AG04449 (cell line): Measurements from ENCODE around the gene KLRC4.

ENCODE experiments used
- CTCF ChIA-PET: fragments of 350-600 bp; formaldehyde crosslinking; extraction: SDS; loops from one replicate; lab custom pipeline; 2021; ENCODE audit warnings: antibody characterized with exemption; lab: Yijun Ruan, JAX
- POLR2A ChIA-PET: fragments of 400-600, 350-600 bp; formaldehyde crosslinking; extraction: SDS; loops from one replicate; lab custom pipeline; 2020; ENCODE audit warnings: antibody characterized with exemption, inconsistent platforms; lab: Yijun Ruan, JAX
- DNase-seq: peaks from one replicate; pipeline ENCODE4 v3.0.0-alpha.2; 2010; ENCODE audit warnings: low read depth, low spot score
- H3K4me3 ChIP-seq: 2 replicates; pipeline ENCODE4 v1.5.1; 2011; ENCODE audit warnings: low read depth, mild to moderate bottlenecking, control low read depth, low read length
- CTCF ChIP-seq: IDR thresholded peaks from one replicate; pipeline ENCODE4 v1.5.1; 2011; ENCODE audit warnings: mild to moderate bottlenecking, moderate library complexity, low read length, control low read depth, inconsistent platforms; ENCODE audit not compliant: insufficient read depth; ENCODE audit errors: missing control alignments

Gene KLRC4, protein sequence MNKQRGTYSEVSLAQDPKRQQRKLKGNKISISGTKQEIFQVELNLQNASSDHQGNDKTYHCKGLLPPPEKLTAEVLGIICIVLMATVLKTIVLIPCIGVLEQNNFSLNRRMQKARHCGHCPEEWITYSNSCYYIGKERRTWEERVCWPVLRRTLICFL

DNA sequence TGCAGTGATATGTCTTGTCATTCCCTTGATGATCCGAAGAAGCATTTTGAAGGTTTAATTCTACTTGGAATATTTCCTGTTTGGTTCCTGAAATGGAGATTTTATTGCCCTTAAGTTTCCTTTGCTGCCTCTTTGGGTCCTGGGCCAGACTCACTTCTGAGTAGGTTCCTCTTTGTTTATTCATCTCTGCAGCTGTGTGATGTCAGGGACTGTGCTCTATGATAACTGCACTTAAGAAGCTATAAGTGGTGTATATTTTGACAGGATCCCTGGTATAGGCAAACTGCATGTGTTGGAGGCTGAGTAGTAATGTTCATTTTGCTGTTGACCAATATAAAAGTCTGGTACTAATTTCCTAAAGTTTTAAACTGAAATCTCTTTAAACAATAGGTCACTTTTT, at the start of gene KLRC4:
Gene KLRC4 (minus strand): TSS at position 366 of the 400 bp plus-strand sequence. CDS start 182 bp downstream, at position 184.
- DNase-seq, result no peak
- no peak for TF ChIP-seq CTCF
- ChIA-PET CTCF (no interaction called here), POLR2A (no interaction called here)
- no peak within 1 kb of the TSS for H3K4me3 ChIP-seq

- no peak overlapping the region for H3K4me3 ChIP-seq
- POLR2A ChIA-PET, result no interaction called here
- no peak for TF ChIP-seq CTCF
- CTCF ChIA-PET, result no interaction called here
- DNase-seq, result no peak
Observed at GRCh38 chr12:10457760-10458159, 48.2 kb upstream of the KLRC4 start.

DNA sequence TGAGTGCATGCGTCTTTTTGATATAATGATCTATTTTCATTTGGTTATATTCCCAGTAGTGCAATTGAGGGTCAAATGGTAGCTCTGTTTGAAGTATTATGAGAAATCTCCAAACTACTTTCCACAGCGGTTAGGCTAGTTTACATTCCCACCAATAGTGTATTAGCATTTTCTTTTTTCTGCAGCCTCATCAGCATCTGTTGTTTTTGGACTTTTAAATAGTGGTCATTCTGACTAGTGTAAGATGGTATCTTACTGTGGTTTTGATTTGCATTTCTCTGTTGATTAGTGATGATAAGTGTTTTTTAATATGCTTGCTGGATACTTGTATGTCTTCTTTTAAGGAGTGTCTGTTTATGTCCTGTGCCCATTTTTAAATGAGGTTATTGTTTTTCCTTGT, 47.3 kb upstream of the KLRC4 start:
- no peak overlapping the region for H3K4me3 ChIP-seq
- no peak for DNase-seq
- TF ChIP-seq CTCF, result no peak
- ChIA-PET POLR2A (no interaction called here), CTCF (no interaction called here)

DNA sequence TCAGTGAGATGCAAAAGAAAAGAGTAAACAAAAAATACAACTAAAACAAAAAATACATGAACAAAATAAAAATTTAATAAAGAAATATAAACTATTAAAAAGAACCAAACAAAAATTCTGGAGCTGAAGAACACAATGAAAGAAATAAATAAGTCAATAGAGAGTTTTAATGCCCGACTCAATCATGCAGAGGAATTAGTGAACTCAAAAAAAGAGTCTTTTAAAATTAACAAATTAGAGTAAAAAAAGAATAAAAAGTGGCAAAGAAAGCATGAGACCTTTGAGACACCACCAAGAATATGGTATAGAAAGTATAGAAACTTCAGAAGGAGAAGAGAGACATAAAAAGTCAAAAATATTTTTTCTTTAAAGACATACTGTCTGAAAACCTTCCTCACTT, 46.2 kb upstream of the KLRC4 start:
- POLR2A ChIA-PET, result interaction anchor here (0.5 kb wide), 1 partner anchor 11 kb away, joined by 4 read pairs; no protein-coding TSS in a partner anchor
- no peak for DNase-seq
- CTCF ChIA-PET, result no interaction called here
- H3K4me3 ChIP-seq, result no peak overlapping the region
- TF ChIP-seq CTCF, result no peak

DNA sequence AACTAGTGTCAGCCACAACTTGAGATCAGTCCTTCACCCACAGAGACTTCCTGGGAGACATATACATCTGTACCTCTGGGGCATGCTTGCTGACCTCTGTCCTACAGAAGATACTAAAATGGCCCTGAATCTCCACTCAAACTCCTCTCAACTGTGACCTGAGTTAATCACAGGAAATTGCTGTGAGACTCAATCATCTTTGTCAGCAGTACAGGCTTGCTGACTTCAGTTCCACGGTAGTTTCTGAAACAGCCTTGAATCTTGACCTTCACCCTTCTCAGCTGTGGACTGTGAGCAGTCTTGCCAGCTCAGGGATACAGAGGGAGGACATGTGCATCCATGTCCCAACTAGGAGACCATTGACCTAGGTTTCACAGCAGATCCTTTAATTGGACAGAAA, 45.0 kb upstream of the KLRC4 start:
- no peak for TF ChIP-seq CTCF
- POLR2A ChIA-PET, result no interaction called here
- H3K4me3 ChIP-seq, result no peak overlapping the region
- CTCF ChIA-PET, result no interaction called here
- DNase-seq, result no peak

- TF ChIP-seq CTCF, result no peak
- DNase-seq, result no peak
- no peak within 1 kb of the TSS for H3K4me3 ChIP-seq
- POLR2A ChIA-PET, result no interaction called here
- CTCF ChIA-PET, result no interaction called here
Observed at GRCh38 chr12:10453156-10453555, 43.6 kb upstream of the KLRC4 start, which contains the start of gene KLRC1. KLRC1 (minus strand) TSS chr12:10453377; CDS start chr12:10451156, 2,221 bp downstream.
